K562 (cell line): ENCODE data around the gene GLOD4. TPM values are rescaled to one million over a fixed set of nuclear protein-coding genes. Genes with fewer than 3 reads are reported as not detected.

Source experiments
- DEAF1 ChIP-seq: fragments of 450-650 bp; formaldehyde crosslinking; IDR thresholded peaks from 2 replicates; pipeline ENCODE4 v1.4.0; 2020; ENCODE audit warnings: mild to moderate bottlenecking, moderate library complexity
- FOXK2 ChIP-seq, 2 experiments: fragments of 450-650 bp; IDR thresholded peaks in 1 of 2; conservative IDR thresholded peaks in 1 of 2; 2 replicates each; pipeline ENCODE4 v1.6.1; 2016; ENCODE audit warnings: low read depth in 2 of 2, mild to moderate bottlenecking in 1 of 2
- GATAD2A ChIP-seq: fragments of 450-650 bp; IDR thresholded peaks from 2 replicates; pipeline ENCODE4 v1.6.1; 2017
- KAT2B ChIP-seq: IDR thresholded peaks from one replicate; pipeline ENCODE4 v1.6.1; 2012; ENCODE audit warnings: low read depth, mild to moderate bottlenecking, control low read depth, inconsistent platforms, low read length, moderate library complexity
- KDM2B ChIP-seq: fragments of 250-450 bp; sonication (Bioruptor Pico); IDR thresholded peaks from 2 replicates; pipeline ENCODE4 v1.8.0; 2021; ENCODE audit warnings: mild to moderate bottlenecking, moderate library complexity
- KHSRP ChIP-seq: fragments of 450-650 bp; IDR thresholded peaks from 2 replicates; pipeline ENCODE4 v1.6.1; 2017
- KLF16 ChIP-seq: IDR thresholded peaks from 2 replicates; pipeline ENCODE4 v1.6.1; 2016; ENCODE audit warnings: antibody characterized with exemption
- MEF2A ChIP-seq: IDR thresholded peaks from 2 replicates; pipeline ENCODE4 v1.6.1; 2011; ENCODE audit warnings: low read depth, mild to moderate bottlenecking, low read length, moderate library complexity; ENCODE audit not compliant: control insufficient read depth
- PHB ChIP-seq: fragments of 250-450 bp; sonication (Bioruptor Pico); IDR thresholded peaks from 2 replicates; pipeline ENCODE4 v1.5.0; 2021
- TAF1 ChIP-seq: IDR thresholded peaks from 2 replicates; pipeline ENCODE4 v1.6.1; 2011; ENCODE audit warnings: mild to moderate bottlenecking, low read length, moderate library complexity; ENCODE audit not compliant: insufficient read depth, control insufficient read depth, severe bottlenecking; ENCODE audit errors: extremely low read depth
- TAF7 ChIP-seq: fragments of 450-650 bp; IDR thresholded peaks from 2 replicates; pipeline ENCODE4 v1.6.1; 2016; ENCODE audit warnings: missing genetic modification characterization, missing compliant biosample characterization
- ZNF232 ChIP-seq: sonication (generic); formaldehyde crosslinking; IDR thresholded peaks from 2 replicates; pipeline ENCODE4 v1.8.0; 2022; ENCODE audit warnings: mild to moderate bottlenecking, missing genetic modification reagents
- ZNF324 ChIP-seq: fragments of 250-450 bp; sonication (Bioruptor Pico); IDR thresholded peaks from 2 replicates; pipeline ENCODE4 v1.4.0; 2020; ENCODE audit warnings: mild to moderate bottlenecking
- polyA plus RNA-seq, 8 experiments: library from polyadenylated mRNA; depleted of rRNA in 4 of 8; stranded (reverse) in 5 of 8; unstranded in 3 of 8; fragments of >200 nt; fragmentation: Nextera tagmentation in 2 of 8; fragmentation: Illumina TruSeq in 1 of 8; extraction: Ambion mirVana in 2 of 8; extraction: Trizol in 1 of 8; gene quantifications; 2 replicates each; pipeline versions ENCODE4 v1.2.1 to v1.2.3, GENCODE V29; 2011 to 2014; ENCODE audit warnings: inconsistent platforms in 1 of 8, missing spikeins in 1 of 8
- total RNA-seq, 7 experiments: library from RNA; depleted of rRNA in 6 of 7; stranded (reverse); fragments of >200 nt in 6 of 7; fragmentation: Illumina TruSeq in 2 of 7; extraction: Trizol in 2 of 7; gene quantifications; 2 replicates each; pipeline versions ENCODE4 v1.2.1 to v1.2.3, GENCODE V29; 2011 to 2021; ENCODE audit warnings: low replicate concordance in 1 of 7

Gene GLOD4
- total and polyA plus RNA-seq, 9 of the 15 experiments (the other 6 are each of a cell fraction or from before 2014, with no cell fraction given), result 52.0 to 109 (median 64.9) TPM

GRCh38 chr17:781805-782731 lies at the start of gene GLOD4, which contains the start of gene MRM3 (continued):
- TF ChIP-seq GATAD2A (0 out of 2 replicates have a peak, but pooled peaks have one; percentile 37), TAF7 (tag) (peak; percentile 65; the same call in 1 of the 2 replicates), ZNF324 (CRISPR knock-in tag) (no peak), KLF16 (no peak), DEAF1 (CRISPR knock-in tag) (no peak), KAT2B (no peak), TAF1 (peak; percentile 79), KDM2B (CRISPR knock-in tag) (no peak), PHB (CRISPR knock-in tag) (no peak), FOXK2 (conservative IDR thresholded peaks at IDR 0.05 in 1 of 2, IDR thresholded peaks at IDR 0.05 in 1 of 2; ENCODE audit: low read depth in 2 of 2) (peak in 1 of 2 experiments; percentile 32; a peak in 2 of 4 replicates), KHSRP (peak; percentile 98), MEF2A (no peak), ZNF232 (CRISPR knock-in tag) (0 out of 2 replicates have a peak, but pooled peaks have one; percentile 32)
